Activated CD8-positive, alpha-beta memory T cell treated with anti-CD3 and anti-CD28 coated beads, Interleukin-2, amount 50 U/mL, for 4 hours (primary cell): ENCODE measurements around the gene KLK5.
"Not testable (repeated sequence)": the region's sequence is repeated elsewhere in the genome, so short reads cannot be mapped to it uniquely, and the experiment has no call there.

ENCODE experiments used
- DNase-seq: peaks from one replicate; pipeline ENCODE4 v3.0.0-alpha.2; 2020

Gene KLK5

DNA sequence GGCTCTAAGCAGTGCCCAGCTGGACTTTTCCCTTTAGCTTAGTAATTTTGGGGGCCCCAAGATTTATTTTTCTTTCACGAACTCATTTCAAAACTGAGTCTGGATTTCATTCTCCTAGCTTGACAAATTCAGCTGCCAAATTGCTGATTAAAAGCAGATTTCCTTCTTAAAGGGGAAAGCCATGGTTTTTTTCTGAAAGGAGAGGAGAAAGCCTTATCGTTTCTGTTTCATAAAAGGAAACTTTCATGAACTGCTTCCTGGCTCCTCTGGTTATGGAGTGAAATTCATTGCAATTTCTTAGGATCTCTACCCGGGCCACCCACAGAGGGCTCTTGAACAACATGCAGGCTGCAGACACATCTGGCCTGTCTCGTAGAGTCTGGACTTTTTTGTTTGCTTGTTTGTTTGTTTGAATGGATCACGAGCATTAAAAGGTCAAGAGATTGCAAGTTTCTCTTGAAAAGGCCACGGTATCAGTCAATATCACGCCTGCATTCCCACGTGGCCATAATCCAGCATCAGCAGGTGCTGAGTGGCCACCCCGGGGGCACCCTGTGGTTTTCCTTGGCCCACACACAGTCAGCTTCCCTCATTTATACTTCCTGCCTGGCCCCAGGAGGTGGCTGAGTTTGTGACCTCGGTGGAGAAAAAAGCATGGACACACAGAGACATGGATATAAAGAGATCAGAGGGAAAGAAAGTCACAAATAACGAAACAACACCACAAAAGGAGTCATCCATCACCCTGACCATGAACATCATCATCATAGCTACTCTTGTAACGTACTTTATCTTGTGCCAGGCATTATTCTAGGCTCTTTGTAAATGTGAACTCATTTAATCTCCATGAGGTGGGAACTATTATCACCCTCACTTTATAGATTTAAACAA, 31.2 kb downstream of the KLK5 start:
- DNase-seq: no peak

DNA sequence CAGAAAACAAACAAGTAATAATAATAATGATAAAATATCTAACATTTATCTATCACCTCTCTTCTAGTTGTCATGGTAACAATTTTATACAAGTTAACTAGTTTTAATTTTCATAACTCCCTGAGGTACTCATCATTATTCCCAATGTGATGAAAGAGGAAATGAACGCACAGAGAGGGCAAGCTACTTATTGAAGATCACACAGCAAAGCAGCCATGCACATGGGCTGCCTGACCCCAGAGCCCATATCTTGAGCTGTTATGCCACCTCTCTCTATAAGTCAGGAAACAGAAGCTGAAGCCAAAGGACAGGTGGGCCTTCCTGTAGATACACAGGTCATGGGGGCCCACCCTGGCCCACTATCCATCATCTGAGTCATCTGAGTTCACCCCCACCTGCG, 36.8 kb downstream of the KLK5 start:
- no peak for DNase-seq

DNA sequence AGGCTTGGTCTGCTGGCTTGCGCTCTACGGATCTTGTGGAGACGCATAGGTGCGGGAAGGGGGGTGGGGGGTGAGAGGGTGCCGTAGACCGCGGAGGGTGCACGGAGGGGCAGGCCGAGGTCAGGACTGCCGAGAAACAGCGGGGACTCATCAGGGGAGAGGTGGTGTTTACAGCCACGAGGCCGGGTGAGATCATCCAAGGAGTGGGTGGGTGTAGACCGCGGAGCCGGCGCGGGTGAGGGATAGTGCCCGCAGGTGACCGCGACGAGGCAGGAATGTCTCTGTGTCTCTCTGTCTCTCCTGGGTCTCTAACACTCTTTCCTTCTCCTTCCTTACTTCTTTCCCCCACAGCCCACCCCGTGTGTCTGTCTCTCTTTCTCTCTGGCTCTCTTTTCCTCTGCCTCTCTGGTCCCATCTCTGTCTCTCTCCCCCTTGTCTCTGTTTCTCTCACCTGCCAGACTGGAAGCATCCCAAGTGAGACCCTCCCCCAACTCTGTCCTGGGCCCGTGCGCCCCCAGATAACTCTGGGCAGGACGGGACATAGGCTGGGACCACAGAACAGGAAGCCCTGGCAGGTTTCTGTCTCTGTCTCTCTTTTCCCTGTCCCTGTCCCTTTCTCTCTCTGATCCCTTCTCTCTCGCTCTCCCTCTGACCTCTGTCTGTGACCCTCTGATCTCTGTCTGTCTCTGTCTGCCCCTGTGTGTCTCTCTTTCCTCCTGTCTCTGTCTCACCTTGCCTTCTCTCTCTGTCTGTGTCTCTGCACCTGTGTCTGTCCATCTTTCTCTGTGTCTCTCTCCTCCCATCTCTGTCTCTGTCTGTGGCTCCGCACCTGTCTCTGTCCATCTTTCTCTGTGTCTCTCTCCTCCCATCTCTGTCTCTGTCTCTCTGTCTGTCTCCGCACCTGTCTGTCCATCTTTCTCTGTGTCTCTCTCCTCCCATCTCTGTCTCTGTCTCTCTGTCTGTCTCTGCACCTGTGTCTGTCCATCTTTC, 39.8 kb downstream of the KLK5 start:
- no peak for DNase-seq

DNA sequence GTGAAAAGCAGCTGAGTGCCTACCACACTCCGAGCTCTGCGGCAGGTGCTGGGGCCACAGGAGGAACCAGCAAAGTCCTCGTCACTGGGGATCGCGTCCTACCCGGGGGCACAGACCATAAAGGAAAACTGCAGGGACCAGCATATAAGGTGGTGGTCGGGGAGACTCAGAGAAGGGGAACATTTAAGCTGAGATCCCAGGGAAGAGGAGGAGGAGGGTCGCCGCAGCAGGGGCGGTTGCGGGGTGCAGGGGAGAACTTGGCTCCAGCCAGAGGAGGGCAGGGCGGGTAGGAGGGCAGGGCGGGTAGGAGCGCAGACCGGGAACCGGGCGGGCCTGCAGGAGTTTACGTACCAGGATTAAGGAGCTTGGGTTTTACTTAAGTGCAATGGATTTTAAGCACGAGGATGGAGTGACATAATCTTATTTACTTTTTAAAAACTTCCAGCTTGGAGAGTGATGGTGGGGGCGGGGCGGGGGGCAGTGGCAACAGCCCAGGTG, 40.7 kb downstream of the KLK5 start:
- DNase-seq: no peak

DNA sequence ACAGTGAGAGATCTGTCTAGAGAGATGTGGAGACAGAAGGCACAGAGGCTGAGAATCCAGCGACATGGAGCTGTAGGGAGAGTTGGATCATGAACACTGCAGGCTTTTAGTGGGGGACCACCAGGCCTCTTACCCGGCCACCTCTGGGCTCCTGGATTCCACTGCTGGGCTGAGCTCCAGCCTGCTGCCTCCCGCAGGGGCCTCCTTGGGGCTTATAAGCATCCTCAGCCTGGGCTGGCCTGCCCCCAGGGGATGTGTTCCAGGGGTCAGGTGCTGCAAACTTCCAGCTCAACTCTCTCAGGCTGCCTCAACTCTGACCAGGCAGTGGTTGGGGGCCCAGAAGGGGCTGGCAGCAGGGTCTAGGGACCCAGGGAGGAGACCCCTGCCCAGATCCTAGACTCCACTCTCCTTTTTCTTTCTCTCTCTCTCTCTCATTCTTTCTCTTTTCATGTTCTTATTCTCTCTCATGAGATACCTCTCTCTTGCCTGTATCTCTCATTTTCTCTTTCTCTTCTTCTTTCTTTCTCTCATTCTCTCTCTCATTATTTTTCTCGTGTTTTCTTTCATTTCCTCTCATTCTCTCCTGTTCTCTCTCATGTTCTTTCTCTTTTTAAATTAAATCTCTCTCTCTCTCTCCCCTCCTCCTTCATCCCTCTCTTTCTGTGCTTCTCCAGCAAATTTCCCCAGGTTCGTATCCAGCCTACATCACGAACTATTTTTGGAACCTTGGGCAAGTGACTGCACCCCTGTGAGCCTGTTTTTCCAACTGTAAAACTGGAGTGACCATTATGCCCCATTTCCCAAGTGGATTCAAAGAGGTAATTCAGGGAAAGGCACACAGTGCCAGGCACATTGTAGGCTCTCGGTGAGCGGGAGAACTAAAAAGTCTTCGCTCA, 41.4 kb downstream of the KLK5 start, which contains the start of gene KLK4:
Gene KLK4, minus strand, starts transcription at position 190 of the 896 bp plus-strand sequence. CDS start 657 bp downstream, outside the sequence.
- DNase-seq: no peak

DNA sequence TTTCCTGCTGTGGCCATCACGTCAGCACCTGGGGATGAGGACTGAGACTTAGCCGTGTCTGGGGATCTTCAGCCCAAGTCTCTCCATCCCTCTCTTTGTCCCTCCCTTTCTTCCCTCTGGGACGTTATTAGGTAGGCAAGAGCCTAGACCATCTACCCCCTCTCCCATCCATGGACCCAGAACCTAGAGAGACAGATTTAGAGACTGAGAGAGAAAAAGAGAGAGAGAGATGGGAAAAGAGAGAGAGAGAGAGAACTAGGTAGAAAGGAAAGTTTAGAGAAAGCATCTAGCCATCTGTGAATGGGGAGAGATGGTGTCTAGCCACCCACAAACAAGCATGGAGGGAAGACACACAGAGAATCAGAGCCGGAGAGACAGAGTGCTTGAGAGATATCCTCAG, 42.1 kb downstream of the KLK5 start:
- DNase-seq: no peak

DNA sequence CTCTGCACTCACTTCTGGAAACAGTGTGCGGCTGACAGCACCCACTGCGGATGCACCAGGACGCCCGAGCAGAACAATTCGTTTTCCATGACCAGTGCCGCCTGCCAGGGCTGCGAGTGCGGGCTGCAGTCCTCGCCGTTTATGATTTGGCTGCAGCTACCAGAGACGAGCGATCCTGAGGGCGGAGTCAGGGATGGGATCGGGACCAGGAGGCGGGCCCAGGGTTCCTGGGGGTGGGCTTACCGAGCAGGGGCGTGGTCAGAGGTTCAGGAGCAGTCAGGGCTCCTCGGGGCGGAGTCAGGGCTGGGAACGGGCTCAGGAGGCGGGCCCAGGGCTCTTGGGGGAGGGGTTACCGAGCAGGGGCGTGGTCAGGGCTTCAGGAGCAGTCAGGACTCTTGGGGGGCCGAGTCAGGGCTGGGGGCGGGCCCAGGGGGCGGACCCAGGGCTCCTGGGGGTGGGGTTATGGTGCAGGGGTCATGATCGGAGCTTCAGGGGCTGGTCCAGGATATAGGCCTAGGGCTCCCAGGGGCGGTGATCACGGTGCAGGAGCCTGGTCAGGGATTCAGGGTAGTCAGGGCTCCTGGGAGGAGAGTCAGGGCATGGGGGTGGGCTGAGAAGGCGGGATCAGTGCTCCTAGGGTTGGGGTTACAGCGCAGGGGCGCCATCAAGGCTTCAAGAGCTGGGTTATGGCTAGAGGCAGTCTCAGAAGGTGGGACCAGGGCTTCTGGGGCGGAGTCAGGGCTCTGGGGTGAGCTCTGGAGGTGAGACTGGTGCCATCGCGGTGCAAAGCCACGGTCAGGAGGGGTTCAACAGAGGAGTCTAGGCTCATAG, 43.4 kb downstream of the KLK5 start:
- peak; percentile 19 for DNase-seq

DNA sequence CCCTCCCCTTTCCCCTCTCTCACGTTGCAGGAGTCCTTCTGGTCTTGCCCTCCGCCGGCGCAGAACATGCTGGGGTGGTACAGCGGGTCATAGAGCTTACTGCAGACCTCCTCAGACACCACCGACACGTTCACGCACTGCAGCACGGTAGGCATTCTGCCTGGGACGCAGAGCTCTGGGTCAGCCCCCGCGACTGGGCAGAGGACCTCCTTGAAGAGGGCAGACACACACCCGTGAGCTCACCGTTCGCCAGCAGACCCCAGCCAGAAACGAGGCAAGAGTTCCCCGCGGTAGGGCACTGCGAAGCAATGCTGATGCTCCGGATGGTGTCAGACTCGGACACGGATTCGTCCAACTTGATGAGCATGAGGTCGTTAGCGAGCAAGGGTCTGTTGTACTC, 44.5 kb downstream of the KLK5 start:
- DNase-seq: no peak

DNA sequence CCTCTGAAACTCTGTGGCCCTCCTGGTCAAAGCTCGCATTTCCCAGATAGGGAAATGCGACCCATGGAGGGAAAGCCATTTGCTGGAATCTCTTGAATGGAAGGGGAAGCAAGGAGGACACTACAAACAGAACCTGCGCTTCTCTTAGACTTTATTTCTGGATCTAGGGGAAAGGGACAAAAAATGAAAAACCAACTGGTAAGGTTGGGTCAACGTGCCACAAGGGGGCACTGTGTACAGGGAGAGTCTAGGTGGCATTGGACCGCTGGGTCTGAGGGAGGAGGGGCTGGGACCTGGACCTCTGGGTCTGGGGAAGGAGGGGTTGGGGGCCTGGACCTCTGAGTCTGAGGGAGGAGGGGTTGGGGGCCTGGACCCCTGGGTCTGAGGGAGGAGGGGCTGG, 46.6 kb downstream of the KLK5 start:
- peak; percentile 29 for DNase-seq

DNA sequence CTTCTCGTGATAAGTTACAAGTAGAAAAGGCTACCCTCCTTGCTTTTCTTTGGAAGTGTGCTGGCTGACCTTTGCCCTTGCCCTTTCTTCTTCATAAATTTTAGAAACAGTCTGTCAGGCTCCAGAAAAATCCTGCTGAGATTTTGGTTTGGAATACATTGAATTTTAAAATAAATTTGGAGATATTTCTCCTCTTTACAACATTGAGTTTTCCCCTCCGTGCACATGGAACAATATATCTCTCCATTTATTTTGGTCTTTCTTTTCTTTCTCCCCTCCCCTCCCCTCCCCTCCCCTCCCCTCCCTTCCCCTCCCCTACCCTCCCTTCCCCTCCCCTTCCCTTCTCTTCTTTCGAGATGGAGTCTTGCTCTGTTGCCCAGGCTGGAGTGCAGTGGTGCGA, 50.2 kb downstream of the KLK5 start:
- no peak for DNase-seq

DNA sequence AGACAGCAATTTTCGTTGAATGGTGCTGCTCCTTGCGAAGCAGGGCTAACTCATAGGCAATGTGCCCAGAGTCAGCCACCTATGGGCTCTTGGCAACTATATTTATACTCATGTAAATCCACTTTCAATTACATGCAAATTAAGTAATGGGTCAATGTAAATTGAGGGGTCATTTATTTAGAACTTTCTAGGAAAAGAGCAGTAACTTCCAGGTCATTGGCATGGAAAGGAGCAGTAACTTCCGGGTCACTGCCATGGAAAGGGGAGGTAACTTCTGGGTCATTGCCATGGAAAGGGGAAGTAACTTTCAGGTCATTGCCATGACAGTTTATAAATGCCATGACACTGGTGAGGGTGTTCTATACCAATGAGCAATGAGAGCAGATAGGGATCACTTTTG, 53.3 kb downstream of the KLK5 start:
- DNase-seq: no peak

DNA sequence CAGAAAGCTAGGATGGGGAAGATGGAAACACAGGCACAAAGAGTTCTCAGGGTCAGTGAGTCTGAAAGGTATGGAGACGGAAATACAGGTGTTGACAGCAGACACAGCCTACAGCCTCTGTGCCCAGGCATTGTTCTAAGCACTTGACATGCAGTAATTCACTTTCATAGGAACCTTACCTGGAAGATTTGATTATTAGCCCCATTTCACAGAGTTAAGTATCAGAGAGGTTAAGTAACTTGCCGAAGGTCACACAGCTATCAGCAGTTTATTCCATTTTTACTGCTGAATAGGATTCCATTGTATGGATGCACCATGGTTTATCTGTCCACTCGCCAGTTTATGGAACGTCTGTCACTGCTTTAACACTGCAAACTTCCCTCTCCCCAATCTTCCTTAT, 54.8 kb downstream of the KLK5 start:
- no peak for DNase-seq

DNA sequence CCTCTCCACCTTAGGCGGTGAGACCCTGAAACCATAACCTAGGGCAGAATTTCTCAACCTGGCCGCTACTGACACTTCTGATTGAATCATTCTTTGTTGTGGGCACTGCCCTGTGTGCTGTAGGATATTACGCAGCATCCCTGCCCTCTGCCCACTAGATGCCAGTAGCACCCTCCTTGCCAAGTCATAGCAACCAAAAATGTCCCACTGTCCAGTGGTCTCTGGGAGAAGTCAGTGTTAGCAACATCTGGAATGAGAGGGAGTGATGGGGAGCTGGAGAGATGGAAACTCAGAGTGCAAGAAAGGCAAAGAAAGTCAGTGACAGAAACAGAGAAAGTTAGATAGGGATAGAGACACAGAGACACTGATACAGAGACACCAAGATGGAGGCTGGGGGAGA, 55.2 kb downstream of the KLK5 start:
- DNase-seq: no peak

DNA sequence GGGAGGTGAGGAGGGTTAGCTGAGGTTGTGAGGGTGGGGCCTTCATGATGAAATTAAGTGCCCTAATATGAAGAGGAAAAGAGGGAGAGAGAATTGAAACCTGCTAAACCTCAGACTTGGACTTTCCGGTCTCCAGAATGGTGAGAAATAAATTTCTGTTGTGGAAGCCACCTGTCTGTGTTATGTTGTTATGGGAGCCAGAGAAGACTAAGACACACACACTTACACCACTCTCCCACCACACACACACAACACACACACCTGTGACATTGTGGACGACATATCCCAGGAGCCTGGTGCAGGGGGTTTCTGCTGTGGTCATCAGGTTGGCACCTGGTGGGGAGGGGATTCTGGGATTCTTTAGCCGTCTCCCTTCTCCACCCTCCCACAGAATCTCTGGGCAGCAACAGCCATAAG, 55.6 kb downstream of the KLK5 start:
- no peak for DNase-seq

DNA sequence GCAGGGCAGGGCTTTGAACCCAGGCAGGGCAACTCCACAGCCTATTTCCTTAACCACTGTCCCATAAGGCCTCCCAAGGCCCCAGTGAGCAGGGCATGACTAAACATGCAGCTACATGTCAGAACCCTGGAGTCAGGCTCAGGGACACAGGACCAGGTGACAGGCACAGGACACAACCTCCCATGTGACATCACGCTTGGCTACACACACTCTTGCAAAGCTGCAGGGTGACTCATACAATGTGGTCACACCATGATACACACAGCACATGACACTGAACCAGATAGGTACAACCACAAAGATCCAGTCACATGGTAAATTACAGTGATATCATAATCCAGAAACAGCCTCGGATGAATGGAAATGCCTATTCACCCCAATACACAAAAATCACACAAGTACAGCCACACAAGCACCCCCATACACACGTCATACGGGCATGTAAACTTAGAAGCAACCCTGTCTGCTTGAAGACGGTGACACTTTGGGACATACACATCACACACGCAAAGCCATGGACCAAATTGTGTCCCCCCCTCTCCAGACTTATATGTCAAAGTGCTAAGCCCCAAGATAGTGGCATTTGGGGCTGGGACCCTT, 56.1 kb downstream of the KLK5 start:
- no peak for DNase-seq

DNA sequence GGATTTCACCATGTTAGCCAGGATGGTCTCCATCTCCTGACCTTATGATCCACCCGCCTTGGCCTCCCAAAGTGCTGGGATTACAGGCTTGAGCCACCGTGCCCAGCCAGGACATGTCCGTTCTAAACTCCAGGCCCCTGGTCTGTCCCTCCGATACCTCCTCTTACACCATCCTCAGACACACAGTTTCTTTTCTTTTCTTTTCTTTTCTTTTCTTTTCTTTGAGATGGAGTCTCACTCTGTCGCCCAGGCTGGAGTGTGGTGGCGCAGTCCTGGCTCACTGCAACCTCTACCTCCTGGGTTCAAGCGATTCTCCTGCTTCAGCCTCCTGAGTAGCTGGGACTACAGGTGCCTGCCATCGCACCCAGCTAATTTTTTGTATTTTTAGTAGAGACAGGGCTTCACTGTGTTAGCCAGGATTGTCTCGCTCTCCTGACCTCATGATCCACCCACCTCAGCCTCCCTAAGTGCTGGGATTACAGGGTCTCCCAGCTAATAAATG, 56.7 kb downstream of the KLK5 start:
- not testable (repeated sequence) for DNase-seq

DNA sequence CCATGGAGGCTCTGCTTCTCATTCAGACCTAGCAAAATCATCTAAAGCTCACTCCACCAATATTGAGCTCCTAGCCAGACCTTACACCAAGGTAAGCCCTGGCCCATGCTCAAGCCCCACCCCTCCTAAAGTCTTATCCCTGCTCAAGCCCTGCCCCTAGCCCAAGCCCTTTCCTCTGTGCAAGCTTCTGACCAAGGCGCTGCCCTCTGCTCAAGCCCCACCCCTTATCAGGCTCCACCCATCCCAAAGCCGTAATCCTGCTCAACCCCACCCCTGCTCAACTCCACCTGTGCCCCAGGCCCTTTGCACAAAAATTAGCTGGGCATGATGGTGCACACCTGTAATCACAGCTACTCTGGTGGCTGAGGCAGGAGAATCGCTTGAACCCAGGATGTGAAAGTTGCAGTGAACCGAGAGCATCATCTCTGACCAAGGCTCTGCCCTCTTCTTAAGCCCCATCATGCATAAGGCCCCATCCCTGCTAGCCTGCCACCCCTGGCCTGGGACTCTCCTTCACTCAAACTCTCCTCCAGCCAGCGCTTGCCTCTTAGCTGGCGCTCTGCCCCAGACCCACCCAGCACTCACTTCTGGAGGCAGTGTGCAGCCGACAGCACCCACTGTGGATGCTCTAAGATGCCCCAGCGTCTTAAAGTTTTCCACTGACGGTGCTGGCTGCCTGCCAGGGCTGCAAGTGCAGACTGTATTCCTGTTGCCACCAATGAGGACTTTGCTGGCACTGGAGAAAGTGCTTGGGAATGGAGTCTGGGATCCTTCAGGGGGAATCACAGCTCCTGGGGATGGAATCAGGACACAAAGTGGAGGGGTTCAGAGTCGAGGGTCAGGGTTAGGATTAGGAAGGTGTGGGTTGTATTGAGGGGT, 58.1 kb downstream of the KLK5 start:
- no peak for DNase-seq
